HG03342 (cell line): Measurements from ENCODE around the gene SPTBN2.
"Not testable (repeated sequence)": the region's sequence is repeated elsewhere in the genome, so short reads cannot be mapped to it uniquely, and the experiment has no call there.

ENCODE experiments used
- ATAC-seq: cut with Tn5 transposase; IDR thresholded peaks from one replicate; pipeline ENCODE4 v1.9.1; 2021; ENCODE audit warnings: mild to moderate bottlenecking, moderate library complexity; ENCODE audit not compliant: unreplicated experiment

The SPTBN2 gene

DNA sequence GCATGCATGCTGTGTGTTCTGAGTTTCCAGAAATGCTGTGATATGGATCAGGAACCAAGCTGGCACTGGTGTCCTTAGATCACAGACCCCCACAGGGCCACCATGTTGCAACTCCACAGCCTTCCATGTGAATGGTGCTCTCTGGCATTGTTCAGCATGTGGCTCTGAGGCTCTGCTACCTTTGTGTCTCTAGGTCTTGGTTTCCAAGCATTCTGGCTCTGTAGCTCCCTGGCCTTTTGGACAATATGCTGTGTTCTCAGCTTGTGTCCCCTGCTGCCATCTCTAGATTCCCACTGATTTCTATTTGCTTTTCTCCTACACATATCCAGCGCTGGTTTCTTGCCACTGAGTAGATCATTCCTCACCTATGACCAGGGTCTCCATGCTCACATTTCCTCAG is 3.9 kb downstream of the SPTBN2 start:
- ATAC-seq: no peak

DNA sequence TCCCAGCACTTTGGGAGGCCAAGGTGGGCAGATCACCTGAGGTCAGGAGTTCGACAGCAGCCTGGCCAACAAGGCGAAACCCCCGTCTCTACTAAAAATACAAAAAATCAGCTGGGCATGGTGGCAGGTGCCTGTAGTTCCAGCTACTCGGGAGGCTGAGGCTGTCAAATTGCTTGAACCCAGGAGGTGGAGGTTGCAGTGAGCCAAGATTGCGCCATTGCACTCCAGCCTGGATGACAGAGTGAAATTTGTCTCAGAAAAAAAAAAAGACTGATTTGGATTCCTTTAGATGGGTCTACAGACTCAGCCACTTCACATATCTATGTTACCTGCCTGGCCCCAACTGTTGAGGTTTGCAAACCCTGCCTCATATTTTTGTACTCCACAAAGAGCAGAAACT is 4.8 kb downstream of the SPTBN2 start:
- ATAC-seq: not testable (repeated sequence)

DNA sequence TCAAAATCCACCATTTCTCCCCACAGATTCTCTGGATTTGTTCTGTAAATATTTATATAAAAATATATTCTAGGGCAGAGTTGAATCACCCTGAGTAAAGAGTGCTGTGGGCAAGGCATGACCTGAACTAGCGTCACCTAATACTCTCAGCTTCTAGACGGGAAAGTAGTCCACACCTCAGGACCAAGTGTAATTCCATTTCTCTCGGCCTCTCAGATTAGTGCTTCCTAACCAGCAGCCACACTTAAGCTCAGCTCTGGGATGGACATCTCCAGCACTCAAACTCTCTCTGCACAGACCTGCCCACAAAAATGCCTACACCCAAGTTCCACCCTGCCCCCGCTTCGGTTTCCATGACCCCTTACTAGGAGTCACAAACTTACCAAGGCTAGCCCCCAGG is 5.3 kb downstream of the SPTBN2 start:
- no peak for ATAC-seq

DNA sequence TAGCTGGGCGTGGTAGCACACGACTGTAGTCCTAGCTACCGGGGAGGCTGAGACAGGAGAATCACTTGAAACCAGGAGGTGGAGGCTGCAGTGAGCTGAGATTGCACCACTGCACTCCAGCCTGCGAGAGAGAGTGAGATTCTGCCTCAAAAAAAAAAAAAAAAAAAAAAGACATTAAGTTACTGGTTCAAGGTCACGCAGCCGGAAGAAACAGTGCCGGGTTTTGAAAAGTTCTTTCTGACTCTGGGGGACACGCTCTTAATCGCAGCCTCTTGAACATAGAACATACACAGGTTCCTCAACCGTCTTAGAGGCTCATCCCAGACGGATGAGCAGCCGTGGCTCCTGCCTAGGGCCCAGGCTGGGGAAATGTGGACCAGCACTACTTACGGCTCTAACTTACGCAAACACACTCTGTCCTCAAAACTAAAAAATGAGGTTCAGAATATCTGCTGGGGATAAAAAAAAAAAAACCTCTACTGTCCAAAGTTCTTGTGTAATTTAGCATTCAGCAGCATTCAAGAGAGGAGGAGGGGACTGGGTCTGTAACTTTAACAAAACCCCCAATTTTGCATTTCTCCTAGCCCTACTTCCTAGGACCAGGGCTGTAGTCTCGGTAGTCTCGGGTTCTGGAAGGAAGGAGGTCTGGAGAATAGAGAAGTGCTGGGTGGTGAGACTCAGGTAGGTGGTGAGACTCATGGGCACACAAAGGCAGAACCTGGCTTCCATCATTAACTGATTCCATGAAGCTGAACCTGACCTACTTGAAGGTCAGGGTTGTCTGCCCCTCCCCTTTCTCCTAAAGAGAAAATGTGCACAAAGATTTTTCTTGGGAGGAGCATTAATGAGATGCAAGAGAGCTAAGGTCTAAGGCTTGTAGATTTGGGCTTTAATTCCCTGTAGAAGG is 6.0 kb downstream of the SPTBN2 start:
- no peak for ATAC-seq

DNA sequence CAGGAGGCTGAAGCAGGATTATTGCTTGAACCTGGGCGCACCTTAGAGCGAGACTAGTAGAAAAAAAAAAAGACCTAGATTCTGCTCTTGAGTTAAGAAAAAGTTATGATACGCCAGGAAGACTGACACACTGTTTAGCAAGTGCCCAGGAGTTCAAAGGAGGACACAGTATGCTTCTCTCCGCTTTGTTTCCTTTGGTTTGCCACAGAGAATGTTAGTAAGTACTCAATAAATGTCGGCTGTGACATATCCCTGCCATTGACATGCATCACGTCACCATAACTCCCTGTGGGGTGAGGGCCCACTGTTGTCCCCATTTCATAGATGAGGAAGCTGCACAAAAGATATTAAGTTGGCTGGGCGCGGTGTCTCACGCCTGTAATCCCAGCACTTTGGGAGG is 7.1 kb downstream of the SPTBN2 start:
- ATAC-seq: no peak

DNA sequence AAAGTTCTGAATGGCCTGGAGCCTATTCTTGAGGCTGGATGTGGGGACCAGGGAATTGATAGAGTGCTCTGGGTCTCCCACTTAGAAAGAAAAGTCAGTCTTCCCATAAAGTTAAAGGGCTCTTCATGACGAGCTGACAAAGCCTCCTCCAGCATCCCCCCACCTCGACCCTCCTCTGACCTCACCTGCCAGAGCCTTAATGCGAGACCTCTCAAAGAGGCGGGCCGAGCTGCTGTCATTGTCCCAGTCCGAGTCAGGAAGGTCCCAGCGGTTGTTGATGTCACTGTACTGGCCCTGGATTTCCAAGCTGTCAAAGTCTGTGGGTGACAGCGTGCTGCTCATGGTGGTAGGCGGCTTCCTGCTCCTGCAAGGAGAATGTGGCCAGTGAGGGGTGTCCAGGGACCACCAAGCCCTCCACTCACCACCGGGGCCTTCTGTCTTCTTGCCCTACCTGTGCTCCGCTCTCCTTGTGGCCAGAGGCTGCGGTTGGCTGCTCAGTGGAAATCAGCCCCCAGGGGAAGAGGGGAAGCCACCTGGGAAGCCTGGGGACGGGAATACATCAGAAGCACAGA is 8.0 kb downstream of the SPTBN2 start:
- no peak for ATAC-seq

DNA sequence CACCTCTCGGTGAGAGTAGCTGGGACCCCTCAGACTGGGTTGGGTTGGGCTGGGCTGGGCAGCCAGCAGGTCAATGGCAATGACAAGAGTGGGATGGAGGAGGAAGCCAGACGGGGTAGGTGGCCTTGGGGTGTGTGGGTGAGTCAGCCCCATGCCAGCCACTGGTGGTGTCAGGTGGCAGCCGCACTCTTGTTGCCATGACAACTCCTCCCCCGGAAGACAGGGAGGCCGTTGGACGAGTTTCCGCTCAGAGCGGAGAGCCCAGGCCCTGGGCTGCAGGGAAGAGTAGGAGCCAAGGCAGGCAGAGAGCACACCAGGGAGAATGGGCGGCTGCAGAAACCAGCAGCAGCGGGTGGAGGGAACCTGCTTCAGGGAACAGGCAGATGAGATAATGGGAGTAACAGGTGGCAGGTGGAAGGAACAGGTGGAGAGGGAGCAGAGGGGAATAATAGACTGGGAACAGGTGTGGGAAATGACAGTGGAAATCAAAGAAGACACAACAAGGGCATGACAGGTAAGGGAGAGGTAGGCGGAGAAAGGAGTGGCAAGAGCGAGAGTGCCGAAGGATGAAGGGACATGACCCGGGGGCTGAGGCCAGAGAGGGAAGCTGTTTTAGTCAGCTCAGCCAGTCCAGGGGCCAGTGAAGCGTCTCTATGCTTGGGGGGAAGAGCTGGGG is 8.7 kb downstream of the SPTBN2 start:
- no peak for ATAC-seq

DNA sequence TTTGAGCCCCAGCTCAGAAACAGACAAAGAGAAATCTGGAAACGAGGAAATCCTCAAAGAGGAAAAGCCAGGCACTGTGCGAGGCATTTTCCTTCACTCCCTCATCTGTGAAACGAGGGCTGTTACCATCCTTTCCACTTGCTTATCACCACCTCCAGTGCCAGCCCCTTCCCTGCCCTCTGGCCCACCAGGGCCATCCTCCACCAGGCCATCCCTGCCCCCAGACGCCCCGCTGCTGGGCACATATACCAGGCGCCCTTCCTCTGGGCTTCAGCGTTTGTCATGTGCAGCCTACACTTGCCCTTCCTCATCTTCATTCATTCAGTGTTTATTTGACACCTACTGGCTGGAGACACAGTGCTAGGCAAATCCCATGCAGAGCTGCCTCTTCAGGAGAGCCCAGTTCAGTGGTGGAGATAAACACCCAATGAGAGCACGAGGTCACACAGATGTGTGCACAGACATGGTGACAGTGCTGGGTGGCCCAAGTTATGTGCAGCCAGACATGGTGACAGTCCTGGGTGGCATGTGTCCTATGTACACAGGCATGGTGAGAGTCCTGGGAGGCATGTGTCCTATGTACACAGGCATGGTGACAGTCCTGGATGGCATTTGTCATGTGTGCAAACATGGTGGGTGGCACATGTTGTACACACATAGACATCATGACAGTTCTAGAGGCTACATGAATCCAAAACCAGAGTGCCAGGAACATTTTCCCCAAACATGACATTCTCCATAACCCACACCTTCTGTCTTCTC is 9.7 kb downstream of the SPTBN2 start:
- ATAC-seq: no peak

DNA sequence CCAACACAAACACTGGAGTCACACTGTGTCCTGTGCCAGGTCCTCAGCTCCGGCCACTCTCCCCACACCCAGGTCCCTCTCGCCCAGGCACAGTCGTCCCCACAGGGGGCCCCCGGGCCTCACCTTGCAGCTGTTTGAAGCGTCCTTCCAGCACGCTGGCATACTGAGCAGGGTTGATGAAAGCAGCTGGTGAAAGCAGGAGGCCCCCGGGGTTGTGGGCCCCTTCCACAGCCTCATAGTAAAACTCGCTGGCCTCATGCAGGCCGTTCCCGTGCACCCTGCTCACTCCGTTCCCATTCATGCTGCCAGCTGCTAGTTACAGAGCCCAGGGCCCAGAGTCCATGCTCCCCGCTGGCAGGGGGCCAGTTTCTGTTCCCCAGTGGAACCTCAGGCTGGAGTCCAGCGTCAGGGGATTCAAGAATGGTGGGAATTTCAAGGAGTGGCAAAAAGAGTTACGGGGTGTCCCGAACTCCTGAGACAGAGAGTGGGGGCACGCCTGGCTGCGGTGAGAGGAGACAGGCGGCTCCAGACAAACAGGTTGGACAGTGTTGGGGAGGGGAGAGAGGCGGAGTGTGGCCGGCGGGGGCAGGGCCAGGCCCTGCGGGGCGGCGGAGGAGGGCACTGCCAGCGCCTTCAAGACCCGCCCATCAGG is 10.6 kb downstream of the SPTBN2 start:
- no peak for ATAC-seq

DNA sequence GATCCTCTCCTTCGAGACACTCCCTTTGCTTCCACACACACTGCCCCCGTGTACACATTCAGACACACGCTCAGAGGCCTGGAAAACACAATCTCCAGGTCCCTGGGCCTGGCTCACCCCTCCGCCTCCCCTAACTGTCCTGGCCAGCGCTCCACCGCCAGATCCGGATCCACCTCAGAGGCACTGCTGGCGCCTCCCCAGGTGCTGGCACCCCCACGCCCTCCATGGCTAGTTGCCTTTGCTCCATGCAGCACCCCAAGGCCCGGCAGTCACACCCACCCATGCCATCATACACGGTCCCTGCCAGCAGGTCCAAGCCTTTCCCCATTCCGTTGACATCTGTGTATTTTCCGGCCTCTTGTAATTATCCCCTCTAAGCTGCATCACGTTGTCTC is 11.1 kb downstream of the SPTBN2 start:
- no peak for ATAC-seq

DNA sequence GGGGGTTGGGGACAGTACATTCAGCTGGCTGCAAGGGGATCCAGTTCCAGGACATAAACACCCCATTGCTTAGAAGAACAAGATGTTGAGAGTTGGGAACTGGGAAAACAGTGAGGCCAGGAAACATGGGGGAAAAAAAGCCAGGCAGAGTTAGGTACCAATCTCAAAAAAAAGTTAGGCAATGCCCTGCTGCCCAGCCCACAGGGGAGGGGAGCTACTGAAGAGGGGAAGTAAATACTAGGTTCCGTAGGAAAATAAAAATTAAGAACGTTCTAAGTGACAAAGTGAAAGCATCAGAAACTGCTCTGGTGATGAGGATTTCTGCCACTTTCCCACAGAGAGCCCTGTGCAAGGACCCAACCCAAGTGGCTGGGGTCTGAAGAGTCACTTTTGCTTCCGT is 12.0 kb downstream of the SPTBN2 start:
- no peak for ATAC-seq

DNA sequence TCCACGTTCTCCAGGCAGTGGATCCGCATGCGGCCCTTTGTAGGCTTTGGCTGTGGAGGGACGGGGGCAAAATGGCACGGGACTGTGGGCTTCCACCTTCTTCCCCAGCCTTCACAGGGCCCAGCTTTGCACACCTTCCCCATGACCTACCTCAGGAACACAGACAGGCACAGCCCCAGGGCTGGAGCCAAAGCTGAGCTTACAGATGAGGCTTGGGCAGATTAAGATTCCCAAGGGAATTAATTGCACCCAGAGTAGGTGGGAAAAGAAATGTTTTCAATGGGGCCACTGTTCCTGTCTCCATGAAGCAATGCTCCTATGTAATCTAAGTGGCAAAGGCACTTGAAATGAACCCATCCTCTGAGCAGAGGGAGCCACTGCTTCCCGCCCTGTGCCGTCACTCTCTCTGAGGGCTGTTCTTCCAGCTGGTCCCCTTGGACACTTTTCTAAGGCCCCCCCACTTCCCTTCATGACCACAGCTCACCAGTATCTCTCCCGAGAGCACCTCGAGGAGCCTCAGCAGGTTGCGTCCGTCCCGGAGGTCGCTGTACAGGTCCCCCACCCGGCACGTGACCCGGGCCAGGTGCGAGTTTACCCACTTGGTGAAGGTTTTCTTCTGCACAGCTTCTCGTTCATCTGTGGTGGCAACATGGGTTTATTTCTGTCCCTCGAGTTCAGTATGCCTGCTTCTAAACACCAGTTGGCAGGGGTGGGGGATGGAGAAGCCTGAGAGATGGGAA is 13.5 kb downstream of the SPTBN2 start:
- ATAC-seq: no peak

DNA sequence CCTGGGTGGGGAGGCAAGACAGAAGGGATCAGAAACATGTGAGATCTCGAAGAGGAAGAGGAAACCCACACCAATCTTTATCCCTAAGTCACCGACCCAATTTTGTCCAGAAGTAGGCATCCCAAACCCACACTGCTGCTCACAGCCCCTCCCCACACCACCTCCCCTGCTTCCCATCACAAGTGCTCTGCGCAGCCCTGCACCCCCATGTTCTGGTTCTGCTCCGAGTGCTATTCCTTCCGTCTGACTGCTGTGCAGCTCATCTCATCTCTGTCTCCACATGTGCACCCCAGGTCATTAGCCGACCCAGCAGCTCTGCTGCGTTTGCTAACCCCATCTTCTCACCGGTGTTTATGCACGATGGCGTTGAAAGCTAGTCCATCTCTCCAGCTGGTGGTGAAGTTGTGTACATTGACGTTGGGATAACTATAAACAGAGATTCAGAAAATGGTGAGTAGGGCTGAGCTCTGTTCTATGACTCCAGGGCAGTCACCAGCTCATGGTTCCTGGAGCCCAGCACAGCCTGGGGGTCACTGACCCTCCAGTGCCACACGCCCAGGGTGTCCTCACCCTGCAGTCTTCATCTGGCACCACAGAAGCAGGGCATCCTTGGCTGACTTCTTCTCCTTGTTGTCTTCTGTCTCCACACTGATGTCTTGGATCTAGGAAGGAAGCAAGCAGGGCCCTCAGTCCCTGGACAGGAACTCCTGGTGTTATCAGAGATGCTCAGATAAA is 15.1 kb downstream of the SPTBN2 start:
- ATAC-seq: no peak

DNA sequence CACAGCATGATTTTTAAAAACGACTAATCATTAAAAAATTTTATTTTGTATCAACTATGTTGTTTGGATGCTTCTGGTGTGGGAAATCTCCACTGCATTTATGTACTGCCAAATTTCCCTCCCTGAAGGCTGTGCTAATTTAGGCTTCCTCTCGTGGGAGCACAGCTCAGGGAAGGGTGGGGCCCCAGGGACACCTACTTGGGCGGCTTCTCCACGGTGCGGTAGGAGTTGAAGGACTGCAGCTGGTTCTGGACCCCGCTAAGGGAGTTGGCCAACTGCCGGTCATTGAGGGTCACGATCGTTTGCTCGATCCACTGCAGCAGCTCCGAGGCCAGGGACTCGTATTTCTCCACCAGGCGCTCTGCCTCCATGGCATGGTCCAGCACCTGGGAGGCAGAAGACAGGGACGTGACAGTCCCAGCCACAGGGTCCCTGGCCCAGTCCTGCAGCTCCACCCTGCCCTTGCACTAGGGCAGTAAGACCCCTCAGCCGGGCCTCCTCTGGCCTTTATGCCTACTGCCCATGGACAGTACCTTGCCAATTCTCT is 18.6 kb downstream of the SPTBN2 start:
- ATAC-seq: no peak

DNA sequence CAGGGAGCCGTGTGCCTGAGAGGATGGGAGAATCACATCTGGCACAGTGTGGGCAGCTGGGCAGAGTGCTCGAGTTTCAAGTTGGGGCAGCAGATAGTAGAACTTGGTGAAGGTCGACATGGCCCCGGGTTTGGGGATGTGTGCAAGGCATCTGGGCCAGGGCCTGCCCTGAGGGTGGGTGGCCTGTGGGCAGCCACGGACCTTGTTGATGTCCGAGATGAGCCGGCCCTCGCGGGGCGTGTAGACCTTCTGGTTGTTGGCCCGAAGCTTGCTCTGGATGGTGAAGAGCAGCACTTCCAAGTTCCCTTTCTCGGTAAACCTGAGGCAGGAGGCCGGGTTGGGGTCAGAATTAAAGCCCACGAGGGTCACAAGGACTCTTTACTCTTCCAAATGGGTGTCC is 20.3 kb downstream of the SPTBN2 start:
- ATAC-seq: no peak

DNA sequence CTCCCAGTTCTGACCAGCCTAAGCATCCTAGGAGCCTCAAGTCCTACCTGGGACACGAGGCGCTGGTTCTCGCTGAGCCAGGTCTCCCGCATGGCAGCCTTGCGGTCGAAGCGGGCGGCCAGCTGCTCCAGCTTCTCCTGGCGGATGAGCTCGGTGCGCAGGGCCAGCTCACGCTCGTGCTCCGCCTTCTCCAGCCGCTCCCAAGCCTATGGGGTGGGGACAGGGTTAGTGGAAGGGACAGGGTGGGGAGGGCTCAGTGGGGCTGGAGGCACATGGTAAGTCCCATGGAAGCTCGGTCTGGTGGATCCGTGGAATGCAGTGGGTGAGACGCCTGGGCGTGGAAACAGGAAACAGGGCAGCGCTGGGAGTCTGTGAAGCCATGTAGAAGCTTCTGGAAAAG is 20.9 kb downstream of the SPTBN2 start:
- ATAC-seq: no peak

DNA sequence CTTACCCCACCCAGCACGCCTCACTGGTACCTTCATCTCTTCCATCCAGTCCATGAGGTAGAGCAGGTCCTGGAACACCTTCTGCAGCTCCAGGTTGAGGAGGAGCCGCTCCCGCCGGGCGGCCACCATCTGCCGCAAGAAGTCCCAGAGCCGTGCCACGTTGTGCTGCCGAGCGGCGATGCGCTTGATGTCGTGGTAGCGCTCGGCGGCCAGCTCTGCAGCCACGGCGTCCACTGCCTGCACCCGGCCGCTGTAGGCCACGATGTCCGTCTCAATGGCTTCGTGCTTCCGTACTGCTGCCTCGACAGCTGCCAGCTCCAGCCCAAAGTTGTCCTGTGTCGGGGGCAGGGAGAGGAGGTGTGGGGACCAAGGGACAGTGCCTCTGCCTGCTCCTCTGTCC is 21.5 kb downstream of the SPTBN2 start:
- no peak for ATAC-seq

DNA sequence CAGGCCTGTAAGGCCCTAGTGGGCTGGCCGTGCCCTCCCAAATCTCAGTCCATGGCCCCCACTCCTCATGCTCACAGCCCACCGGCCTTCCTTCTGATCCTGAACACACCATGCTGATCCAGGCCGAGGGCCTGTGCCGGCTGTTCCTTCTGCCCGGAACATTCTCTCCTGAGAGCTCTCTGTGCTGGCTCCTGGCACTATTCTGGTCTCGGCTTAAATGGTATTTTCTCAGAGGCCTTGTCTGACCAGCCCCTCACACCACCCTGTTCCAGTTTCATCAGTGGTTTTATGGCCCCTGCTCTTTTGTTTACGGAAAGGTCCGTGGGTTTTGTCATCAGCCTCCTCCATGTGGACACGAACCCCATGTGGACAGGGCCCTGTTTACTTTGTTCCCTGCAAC is 22.0 kb downstream of the SPTBN2 start:
- ATAC-seq: no peak
